ENCODE results near the gene ANKK1.

Gene ANKK1

GRCh38 chr11:113376156-113376555 is 11.4 kb upstream of the ANKK1 start:
- Histone ChIP-seq H3K27me3 (ENCODE audit: control insufficient read depth, insufficient read depth, low read length, poor library complexity, severe bottlenecking) (no peaks in the 10 kb centered on the region), H3K4me1 (ENCODE audit: control insufficient read depth, insufficient read depth, low read length) (peaks cover 9% of the 10 kb centered on the region), H3K27ac (ENCODE audit: insufficient read depth, low read depth, low read length, poor library complexity, severe bottlenecking) (no peak overlapping the region), H3K36me3 (ENCODE audit: control insufficient read depth, insufficient read depth, low read length) (no peaks in the 10 kb centered on the region), H3K9me3 (ENCODE audit: control insufficient read depth, low read length) (no peaks in the 10 kb centered on the region), H3K4me3 (ENCODE audit: insufficient read depth, low read depth, low read length) (no peak overlapping the region)
- WGBS, 2 experiments, result 92 to 96% methylated on average over 3 of the region's 3 CpGs

GRCh38 chr11:113377681-113378412 is 9.7 kb upstream of the ANKK1 start:
- no peaks in the 10 kb centered on the region for H3K9me3 ChIP-seq (ENCODE audit: control insufficient read depth, low read length)
- H3K27ac ChIP-seq (ENCODE audit: insufficient read depth, low read depth, low read length, poor library complexity, severe bottlenecking), result no peak overlapping the region
- 65 to 70% methylated on average over 7 of the region's 7 CpGs for WGBS, 2 experiments
- peaks cover 9% of the 10 kb centered on the region for H3K4me1 ChIP-seq (ENCODE audit: control insufficient read depth, insufficient read depth, low read length)
- no peaks in the 10 kb centered on the region for H3K36me3 ChIP-seq (ENCODE audit: control insufficient read depth, insufficient read depth, low read length)
- H3K27me3 ChIP-seq (ENCODE audit: control insufficient read depth, insufficient read depth, low read length, poor library complexity, severe bottlenecking), result no peaks in the 10 kb centered on the region
- no peak overlapping the region for H3K4me3 ChIP-seq (ENCODE audit: insufficient read depth, low read depth, low read length)

DNA sequence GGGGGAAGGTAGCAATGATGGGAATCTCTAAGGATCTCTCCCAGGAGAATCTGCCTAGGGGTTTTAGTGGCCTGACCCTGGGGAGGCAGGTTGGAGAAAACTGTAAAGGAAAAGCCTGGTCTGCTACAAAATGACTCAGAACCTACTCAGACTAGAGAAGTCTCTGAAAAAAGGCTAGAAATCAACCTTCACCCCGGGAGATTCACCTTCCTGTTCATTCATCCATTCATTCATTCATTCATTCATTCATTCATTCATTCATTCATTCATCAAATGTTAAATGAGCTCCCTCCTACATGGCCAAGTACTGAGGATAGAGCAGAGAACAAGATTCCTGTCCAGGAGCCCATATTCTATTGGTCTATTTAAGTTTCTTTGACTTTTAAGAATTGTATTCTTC is 8.9 kb upstream of the ANKK1 start:
- WGBS, 2 experiments, result 75 to 76% methylated on average over 1 of the region's 1 CpG

DNA sequence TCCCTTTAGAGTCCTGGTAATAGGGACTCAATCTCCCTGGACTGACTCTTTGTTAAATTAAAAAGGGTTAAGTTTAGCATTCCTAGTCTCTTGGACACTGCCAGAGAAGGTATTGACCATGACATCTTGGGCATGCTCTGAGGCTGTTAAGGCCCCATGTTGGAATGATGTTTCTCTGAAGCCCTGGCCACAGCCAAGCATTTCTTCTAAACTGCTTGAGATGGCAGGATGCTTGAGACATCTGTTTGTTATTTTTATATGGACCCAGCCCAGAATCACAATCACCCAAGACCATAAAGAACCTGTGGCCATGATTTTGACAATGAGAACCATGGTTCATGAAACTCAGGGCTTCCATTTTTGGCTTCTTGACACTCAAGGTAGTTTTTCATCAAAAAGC is 5.5 kb upstream of the ANKK1 start:
- no peaks in the 10 kb centered on the region for H3K36me3 ChIP-seq (ENCODE audit: control insufficient read depth, insufficient read depth, low read length)
- H3K9me3 ChIP-seq (ENCODE audit: control insufficient read depth, low read length), result no peaks in the 10 kb centered on the region
- H3K27ac ChIP-seq (ENCODE audit: insufficient read depth, low read depth, low read length, poor library complexity, severe bottlenecking), result no peak overlapping the region
- H3K27me3 ChIP-seq (ENCODE audit: control insufficient read depth, insufficient read depth, low read length, poor library complexity, severe bottlenecking), result peaks cover 8% of the 10 kb centered on the region
- H3K4me3 ChIP-seq (ENCODE audit: insufficient read depth, low read depth, low read length), result no peak overlapping the region
- H3K4me1 ChIP-seq (ENCODE audit: control insufficient read depth, insufficient read depth, low read length), result peaks cover 11% of the 10 kb centered on the region

More for the DNA sequence above, 8.9 kb upstream of the ANKK1 start:
- peaks cover 9% of the 10 kb centered on the region for H3K4me1 ChIP-seq (ENCODE audit: control insufficient read depth, insufficient read depth, low read length)
- H3K4me3 ChIP-seq (ENCODE audit: insufficient read depth, low read depth, low read length), result no peak overlapping the region
- H3K9me3 ChIP-seq (ENCODE audit: control insufficient read depth, low read length), result no peaks in the 10 kb centered on the region
- no peaks in the 10 kb centered on the region for H3K27me3 ChIP-seq (ENCODE audit: control insufficient read depth, insufficient read depth, low read length, poor library complexity, severe bottlenecking)
- no peaks in the 10 kb centered on the region for H3K36me3 ChIP-seq (ENCODE audit: control insufficient read depth, insufficient read depth, low read length)
- H3K27ac ChIP-seq (ENCODE audit: insufficient read depth, low read depth, low read length, poor library complexity, severe bottlenecking), result no peak overlapping the region

GRCh38 chr11:113384551-113384950 is 3.0 kb upstream of the ANKK1 start:
- H3K4me1 ChIP-seq (ENCODE audit: control insufficient read depth, insufficient read depth, low read length), result peaks cover 4% of the 10 kb centered on the region
- H3K4me3 ChIP-seq (ENCODE audit: insufficient read depth, low read depth, low read length), result no peak overlapping the region
- WGBS, 2 experiments, result 82% methylated on average over 3 of the region's 3 CpGs
- H3K27me3 ChIP-seq (ENCODE audit: control insufficient read depth, insufficient read depth, low read length, poor library complexity, severe bottlenecking), result peaks cover 18% of the 10 kb centered on the region
- H3K9me3 ChIP-seq (ENCODE audit: control insufficient read depth, low read length), result no peaks in the 10 kb centered on the region
- H3K27ac ChIP-seq (ENCODE audit: insufficient read depth, low read depth, low read length, poor library complexity, severe bottlenecking), result no peak overlapping the region
- no peaks in the 10 kb centered on the region for H3K36me3 ChIP-seq (ENCODE audit: control insufficient read depth, insufficient read depth, low read length)

DNA sequence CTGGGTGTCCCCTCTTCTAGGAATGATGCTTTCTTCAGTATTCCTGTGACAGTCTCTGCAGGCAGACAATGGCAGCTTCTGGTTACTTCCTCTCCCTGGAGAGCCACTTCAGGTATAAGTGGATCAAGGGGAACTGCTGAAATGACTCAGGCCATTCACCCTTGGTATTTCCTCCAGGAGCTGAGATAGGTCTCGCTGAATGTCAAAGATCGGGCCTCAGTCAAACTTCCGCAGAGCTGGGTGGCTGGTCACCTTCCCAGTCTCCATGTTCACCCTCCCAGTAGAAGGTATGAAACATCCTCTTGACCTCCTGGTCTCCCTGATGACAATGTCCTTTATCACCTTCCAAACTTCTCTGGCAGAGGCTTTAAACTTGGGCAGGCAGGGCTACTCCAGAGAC is 1.8 kb upstream of the ANKK1 start:
- 94 to 96% methylated on average over 3 of the region's 3 CpGs for WGBS, 2 experiments
- H3K4me3 ChIP-seq (ENCODE audit: insufficient read depth, low read depth, low read length), result no peak overlapping the region
- H3K27me3 ChIP-seq (ENCODE audit: control insufficient read depth, insufficient read depth, low read length, poor library complexity, severe bottlenecking), result peaks cover 18% of the 10 kb centered on the region
- no peaks in the 10 kb centered on the region for H3K9me3 ChIP-seq (ENCODE audit: control insufficient read depth, low read length)
- H3K36me3 ChIP-seq (ENCODE audit: control insufficient read depth, insufficient read depth, low read length), result no peaks in the 10 kb centered on the region
- H3K4me1 ChIP-seq (ENCODE audit: control insufficient read depth, insufficient read depth, low read length), result peaks cover 4% of the 10 kb centered on the region
- H3K27ac ChIP-seq (ENCODE audit: insufficient read depth, low read depth, low read length, poor library complexity, severe bottlenecking), result no peak overlapping the region

DNA sequence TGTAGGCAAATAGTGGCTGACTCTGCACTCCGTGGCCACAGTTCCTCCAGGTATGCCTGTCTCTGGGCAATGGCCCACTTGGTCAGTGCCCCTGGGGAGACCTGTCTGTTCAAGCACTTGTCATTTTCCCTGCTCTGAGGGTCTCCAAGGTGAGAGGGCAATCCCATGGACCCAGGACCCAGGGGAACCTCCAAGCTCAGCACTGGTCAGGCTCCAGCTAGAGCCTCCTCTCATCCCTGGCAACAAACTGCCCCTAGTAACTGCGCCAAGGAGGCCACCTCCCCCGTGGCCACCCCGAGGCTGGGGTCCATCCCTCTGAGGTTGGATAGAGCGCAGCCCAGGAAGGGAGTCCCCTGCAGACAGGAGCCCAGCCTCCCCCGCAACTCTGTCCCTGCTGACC is 713 bp upstream of the ANKK1 start:
- H3K4me3 ChIP-seq (ENCODE audit: insufficient read depth, low read depth, low read length), result no peak overlapping the region
- no peak overlapping the region for H3K27ac ChIP-seq (ENCODE audit: insufficient read depth, low read depth, low read length, poor library complexity, severe bottlenecking)
- 81 to 85% methylated on average over 6 of the region's 6 CpGs for WGBS, 2 experiments
- peaks cover 18% of the 10 kb centered on the region for H3K27me3 ChIP-seq (ENCODE audit: control insufficient read depth, insufficient read depth, low read length, poor library complexity, severe bottlenecking)
- peaks cover 4% of the 10 kb centered on the region for H3K4me1 ChIP-seq (ENCODE audit: control insufficient read depth, insufficient read depth, low read length)
- H3K36me3 ChIP-seq (ENCODE audit: control insufficient read depth, insufficient read depth, low read length), result no peaks in the 10 kb centered on the region
- H3K9me3 ChIP-seq (ENCODE audit: control insufficient read depth, low read length), result no peaks in the 10 kb centered on the region

GRCh38 chr11:113389272-113389671 is 1.7 kb downstream of the ANKK1 start:
- Histone ChIP-seq H3K4me3 (ENCODE audit: insufficient read depth, low read depth, low read length) (no peak overlapping the region), H3K4me1 (ENCODE audit: control insufficient read depth, insufficient read depth, low read length) (peaks cover 4% of the 10 kb centered on the region), H3K27me3 (ENCODE audit: control insufficient read depth, insufficient read depth, low read length, poor library complexity, severe bottlenecking) (peaks cover 23% of the 10 kb centered on the region), H3K36me3 (ENCODE audit: control insufficient read depth, insufficient read depth, low read length) (no peaks in the 10 kb centered on the region), H3K27ac (ENCODE audit: insufficient read depth, low read depth, low read length, poor library complexity, severe bottlenecking) (no peak overlapping the region), H3K9me3 (ENCODE audit: control insufficient read depth, low read length) (no peaks in the 10 kb centered on the region)
- WGBS, 2 experiments, result 21 to 22% methylated on average over 3 of the region's 3 CpGs

DNA sequence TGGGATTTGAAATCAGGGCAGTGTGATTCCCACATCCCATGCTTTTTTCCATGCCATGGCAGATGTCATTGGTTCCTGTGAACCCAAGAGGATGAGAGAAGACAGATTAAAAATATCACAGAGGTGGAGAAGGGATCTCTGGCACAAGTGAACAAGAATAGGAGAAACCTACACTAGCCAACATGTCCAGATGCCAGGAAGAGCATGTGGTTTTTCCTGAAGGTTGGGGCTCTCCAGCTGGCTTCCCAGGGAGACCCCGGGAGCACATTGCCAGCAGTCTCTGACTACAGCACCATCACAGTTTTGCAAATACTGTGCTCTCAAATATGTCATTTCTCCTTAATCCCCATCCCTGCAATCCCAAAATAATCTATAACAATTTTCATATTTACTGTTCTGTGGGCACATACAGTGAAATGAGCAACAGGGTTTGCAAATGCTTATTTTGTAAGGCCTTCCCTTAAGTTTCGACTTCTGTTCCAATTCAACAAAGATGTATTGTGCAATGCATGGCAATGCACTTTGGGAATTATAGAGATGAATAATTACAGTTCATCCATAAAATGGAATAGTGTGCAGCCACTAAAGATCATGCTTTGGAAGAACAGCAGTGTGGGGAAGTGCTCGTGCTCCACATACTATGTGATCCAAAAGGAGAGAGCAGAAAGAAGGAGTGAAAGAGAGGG is 4.8 kb downstream of the ANKK1 start:
- Histone ChIP-seq H3K4me3 (ENCODE audit: insufficient read depth, low read depth, low read length) (no peak overlapping the region), H3K27me3 (ENCODE audit: control insufficient read depth, insufficient read depth, low read length, poor library complexity, severe bottlenecking) (peaks cover 13% of the 10 kb centered on the region), H3K9me3 (ENCODE audit: control insufficient read depth, low read length) (no peaks in the 10 kb centered on the region), H3K36me3 (ENCODE audit: control insufficient read depth, insufficient read depth, low read length) (no peaks in the 10 kb centered on the region), H3K27ac (ENCODE audit: insufficient read depth, low read depth, low read length, poor library complexity, severe bottlenecking) (no peak overlapping the region), H3K4me1 (ENCODE audit: control insufficient read depth, insufficient read depth, low read length) (no peaks in the 10 kb centered on the region)
- WGBS, 2 experiments, result 95% methylated on average over 3 of the region's 3 CpGs

GRCh38 chr11:113393501-113393985 is 6.0 kb downstream of the ANKK1 start:
- H3K27me3 ChIP-seq (ENCODE audit: control insufficient read depth, insufficient read depth, low read length, poor library complexity, severe bottlenecking), result peaks cover 5% of the 10 kb centered on the region
- H3K4me3 ChIP-seq (ENCODE audit: insufficient read depth, low read depth, low read length), result no peak overlapping the region
- 94% methylated on average over 8 of the region's 8 CpGs for WGBS, 2 experiments
- no peaks in the 10 kb centered on the region for H3K36me3 ChIP-seq (ENCODE audit: control insufficient read depth, insufficient read depth, low read length)
- no peaks in the 10 kb centered on the region for H3K9me3 ChIP-seq (ENCODE audit: control insufficient read depth, low read length)
- no peak overlapping the region for H3K27ac ChIP-seq (ENCODE audit: insufficient read depth, low read depth, low read length, poor library complexity, severe bottlenecking)
- no peaks in the 10 kb centered on the region for H3K4me1 ChIP-seq (ENCODE audit: control insufficient read depth, insufficient read depth, low read length)

Measured in ectodermal cell (in vitro differentiated cells).